Ureter (tissue), 1 donor: ENCODE measurements around the gene NFATC3. TPM values are rescaled to one million over a fixed set of nuclear protein-coding genes. Genes with fewer than 3 reads are reported as not detected.

Source experiments
- DNase-seq: peaks from one replicate; pipeline ENCODE4 v3.0.0-alpha.2; 2020; ENCODE audit warnings: low spot score
- total RNA-seq: library from RNA; stranded (reverse); gene quantifications from one replicate; pipeline ENCODE4 v1.2.4, GENCODE V29; 2023
- donor health status: DM: yes; HTN: yes; CAD: no.

NFATC3 gene
- total RNA-seq: 44.0 TPM

DNA sequence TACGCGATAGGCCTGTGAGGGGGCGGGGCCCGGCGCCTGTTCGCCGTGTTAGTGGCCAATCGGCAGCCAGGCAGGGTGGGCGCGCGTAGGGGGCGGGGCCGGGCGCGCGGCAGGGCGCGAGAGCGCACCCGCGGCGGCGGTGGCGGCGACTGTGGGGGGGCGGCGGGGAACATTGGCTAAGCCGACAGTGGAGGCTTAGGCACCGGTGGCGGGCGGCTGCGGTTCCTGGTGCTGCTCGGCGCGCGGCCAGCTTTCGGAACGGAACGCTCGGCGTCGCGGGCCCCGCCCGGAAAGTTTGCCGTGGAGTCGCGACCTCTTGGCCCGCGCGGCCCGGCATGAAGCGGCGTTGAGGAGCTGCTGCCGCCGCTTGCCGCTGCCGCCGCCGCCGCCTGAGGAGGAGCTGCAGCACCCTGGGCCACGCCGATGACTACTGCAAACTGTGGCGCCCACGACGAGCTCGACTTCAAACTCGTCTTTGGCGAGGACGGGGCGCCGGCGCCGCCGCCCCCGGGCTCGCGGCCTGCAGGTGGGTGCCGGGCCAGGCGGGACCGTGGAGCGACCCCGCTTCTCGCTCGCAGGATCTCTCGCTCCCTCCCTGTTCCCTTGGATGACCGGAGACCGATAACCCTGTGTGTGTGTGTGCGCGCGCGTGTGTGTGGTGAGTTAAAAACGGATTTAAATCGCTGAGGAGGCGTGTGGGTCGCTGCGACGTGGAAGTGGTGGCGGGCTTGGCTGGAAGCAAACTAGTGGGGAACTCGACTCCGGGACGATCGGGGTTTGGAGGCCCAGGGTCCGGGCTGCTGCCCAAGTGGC, at the start of gene NFATC3:
TSS of gene NFATC3 (plus strand) at position 112 of the 813 bp plus-strand sequence. CDS start at position 424, 312 bp downstream.
- peak; percentile 99 for DNase-seq

DNA sequence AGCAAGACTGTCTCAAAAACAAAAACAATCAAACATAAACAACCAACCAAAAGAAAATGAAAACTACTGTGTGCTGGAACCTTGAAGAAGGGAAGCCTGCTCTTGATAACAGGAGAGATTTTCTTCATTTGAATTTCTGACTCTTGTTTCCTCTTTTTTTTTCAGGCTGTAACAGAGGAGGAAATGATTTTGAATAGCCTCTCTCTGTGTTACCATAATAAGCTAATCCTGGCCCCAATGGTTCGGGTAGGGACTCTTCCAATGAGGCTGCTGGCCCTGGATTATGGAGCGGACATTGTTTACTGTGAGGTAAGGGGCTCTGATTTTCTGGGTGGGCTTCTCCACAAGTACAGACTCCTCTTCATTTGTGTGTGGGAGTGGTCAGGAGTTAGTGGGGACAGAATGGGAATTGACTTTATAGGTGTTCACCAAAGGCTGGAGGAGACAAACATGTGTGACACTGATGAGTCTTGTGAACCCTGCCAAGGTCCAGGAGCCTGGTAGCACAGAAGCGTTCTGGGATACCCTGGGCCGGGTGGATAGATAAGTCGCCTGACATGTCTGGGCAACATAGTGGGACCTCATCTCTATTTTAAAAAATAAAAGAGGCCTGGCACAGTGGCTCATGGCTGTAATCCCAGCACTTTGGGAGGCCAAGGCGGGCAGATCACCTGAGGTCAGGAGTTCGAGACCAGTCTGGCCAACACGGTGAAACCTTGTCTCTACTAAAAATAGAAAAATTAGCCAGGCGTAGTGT, 47.2 kb upstream of the NFATC3 start:
- no peak for DNase-seq

DNA sequence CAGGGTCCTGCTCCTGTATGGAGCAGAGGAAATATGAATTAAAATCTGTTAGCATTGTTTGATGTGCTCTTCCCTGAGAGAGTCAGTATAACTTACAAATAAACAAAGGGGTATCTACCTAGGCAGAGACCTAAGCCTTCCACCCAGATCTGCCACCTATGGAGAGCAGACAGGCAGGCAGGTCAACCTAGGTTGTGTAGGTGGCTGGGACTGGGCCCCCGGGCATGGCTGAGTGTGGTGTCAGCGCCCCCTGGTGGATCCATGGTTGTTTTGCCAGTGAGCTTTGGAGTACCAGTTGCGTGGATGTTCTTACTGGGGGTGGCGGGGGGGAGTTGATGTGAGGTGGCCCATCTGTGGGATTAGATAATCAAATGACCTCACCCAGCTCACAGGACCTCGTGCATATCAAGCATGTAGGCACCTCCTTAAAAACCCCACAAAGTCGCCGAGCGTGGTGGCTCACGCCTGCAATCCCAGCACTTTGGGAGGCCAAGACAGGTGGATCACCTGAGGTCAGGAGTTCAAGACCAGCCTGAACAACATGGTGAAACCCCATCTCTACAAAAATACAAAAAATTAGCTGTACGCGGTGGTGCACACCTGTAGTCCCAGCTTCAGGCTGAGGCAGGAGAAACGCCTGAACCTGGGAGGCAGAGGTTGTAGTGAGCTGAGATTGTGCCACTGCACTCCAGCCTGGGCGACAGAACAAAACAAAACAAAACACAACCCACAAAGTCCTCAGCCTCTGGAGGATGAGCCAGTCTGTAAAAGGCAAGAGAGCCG, 44.5 kb upstream of the NFATC3 start:
- DNase-seq: peak; percentile 87

DNA sequence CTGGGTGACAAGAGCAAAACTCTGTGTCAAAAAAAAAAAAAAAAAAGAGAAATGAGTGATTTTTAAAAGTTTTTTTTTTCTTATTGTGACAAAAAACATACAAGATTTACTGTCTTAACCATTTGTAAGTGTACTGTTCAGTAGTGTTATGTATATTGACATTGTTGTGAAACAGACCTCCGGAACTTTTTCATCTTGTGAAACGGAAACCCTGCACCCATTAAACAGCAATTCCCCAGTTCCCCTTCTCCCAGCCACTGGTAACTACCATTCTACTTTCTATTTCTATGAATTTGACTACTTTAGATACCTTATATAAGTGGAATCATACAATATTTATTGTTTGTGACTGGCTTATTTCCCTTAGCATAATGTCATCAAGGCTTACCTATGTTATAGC, 43.4 kb upstream of the NFATC3 start:
- DNase-seq: no peak

DNA sequence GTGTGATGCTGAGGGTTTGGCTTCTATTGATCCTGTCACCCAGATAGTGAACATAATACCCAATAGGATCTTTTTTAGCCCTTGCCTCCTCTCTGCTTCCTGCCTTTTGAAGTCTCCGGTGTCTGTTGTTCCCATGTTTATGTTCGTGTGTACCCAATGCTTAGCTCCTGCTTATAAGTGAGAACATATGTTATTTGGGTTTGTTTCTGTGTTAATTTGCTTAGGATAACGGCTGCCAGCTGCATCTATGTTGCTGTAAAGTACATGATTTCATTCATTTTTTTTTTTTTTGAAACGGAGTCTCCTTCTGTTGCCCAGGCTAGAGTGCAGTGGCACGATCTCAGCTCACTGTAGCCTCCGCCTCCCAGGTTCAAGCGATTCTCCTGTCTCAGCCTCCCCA, 39.1 kb upstream of the NFATC3 start:
- no peak for DNase-seq

DNA sequence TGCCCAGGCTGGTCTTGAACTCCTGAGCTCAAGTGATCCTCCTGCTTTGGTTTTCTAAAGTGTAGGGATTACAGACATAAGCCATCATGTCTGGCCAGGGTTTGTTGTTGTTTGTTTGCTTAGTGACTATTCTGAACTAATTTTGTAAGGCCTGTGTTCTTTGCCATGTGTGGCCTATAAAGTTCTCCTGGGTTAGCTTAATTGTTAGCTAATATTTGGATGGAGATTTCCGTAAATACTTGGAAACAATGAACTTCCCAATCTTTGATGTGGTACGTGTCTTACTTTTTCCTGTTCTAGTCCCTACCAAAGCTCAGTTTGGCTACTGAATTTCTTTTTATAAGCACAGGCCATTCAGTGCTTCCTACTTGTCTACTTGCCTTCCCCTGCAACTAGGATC, 37.2 kb upstream of the NFATC3 start:
- DNase-seq: no peak

DNA sequence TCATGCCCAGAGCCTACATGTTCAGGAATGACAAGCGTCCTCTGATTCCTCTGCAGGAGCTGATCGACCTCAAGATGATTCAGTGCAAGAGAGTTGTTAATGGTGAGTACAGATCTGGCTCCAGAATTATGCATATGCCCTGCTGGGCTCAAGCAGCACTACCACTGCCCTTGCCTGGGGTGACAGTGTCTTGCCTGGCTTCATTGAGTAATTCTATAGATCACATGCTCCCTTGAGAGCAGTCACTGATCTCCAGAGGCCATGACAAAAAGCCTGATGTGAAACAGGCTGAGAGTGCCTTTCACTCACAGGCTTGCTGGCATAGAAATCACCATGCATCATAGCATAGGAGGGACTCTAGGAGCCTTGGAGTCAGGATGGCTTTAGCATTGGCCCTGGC, 35.7 kb upstream of the NFATC3 start:
- DNase-seq: no peak

DNA sequence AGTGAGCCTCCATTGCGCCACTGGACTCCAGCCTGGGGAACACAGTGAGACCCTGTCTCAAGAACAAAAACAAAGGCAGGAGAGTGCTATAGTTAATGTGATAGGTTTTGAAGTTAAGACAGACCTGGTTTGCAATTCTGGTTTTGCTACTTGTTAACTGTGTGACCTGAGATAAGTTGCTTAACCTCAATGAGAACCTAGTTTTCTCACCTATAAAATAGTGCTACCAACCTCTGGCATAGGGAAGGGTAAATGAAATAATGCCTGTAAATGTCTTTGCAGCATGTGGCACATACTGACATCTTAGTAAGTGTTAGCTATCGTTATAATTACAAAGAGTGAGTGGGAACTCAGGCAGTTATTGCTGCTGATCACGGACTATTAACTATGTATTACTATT, 29.8 kb upstream of the NFATC3 start:
- DNase-seq: no peak

DNA sequence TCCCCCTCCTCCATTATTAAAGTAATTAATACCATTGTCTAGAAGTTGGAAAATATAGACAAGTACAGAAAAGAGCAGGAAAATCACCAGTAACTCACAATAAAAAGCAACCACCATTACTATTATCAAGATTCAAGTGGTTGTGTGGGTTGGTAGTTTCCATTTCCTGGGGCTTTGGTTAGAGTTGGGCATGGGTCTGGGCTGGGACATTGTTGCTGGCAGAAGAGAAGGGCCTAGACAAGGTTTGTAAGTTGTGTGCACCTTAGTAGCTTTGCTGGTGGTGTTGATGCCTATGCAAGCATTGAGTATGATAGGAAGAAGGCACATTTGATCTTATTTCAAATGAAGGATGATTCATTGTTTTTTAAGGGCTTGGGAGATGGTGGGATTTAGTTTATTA, 25.4 kb upstream of the NFATC3 start:
- DNase-seq: no peak

DNA sequence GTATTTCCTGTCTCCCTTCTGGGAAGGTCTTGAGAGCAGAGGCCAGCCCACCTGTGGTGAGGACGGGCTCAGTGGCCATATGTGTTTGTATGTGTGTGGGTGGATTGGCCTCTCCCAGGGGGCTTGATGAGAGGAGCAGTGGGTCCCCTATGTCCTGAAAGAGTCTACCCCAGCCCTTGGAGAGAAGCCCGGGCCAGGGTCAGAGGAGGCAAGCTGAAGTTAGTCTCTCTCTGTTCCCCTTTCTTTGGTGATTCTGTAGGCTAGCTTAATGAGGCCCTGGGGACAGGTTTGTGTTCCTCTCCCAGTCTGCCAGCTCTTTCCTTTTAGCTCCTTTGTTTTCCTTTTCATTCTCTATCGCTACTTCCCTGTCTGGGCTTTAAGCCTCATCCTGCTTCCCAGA, 23.8 kb upstream of the NFATC3 start:
- no peak for DNase-seq

DNA sequence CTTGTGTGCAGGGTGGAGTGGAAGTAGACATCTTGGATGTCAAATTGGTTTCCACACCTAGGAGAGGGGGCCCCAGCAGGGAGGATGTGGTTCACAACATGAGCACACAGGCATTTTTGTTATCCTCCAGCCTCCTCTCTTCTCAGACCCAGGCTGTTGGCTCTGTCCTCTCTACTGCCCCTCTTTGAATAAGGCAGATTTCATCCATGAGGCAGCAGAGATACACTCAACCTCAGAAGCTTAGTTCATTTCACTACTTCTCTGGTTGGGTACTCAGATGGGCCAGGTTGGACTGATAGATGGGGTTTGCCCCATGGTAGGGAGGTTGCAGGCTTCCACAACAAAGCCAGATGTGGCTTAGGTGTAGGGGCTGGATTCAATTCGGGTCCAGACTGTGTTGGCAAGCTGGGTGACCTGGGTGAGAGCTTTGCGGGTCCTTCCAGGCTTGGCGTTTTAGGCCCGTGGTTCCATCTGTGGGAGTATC, 22.2 kb upstream of the NFATC3 start:
- no peak for DNase-seq

DNA sequence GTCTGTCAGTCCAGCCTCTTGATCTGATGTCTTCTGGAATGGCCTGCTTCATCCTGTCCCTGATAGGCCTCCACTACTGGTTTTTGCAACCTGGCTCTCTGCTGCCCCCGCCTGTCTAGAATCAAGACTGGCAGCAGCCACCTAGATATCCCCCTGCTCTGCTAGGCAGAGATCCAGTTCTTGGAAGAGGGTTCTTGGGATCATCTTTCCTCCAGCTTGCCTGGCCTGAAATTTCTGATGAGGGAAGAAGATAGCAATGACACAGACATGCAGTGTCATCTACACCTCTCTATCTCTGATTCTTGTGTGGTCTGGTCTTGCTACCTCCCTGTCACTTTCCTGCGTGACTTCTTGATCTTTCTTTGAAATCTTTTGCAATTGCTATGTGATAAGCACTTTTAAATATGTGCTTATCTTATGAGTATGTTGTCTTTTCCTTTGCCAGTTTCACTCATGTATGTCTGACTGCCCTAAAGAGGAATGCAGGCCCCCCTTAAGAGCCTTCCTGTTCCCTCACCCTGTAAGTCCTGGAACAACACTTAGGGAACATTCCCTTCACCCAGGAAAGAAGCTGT, 20.3 kb upstream of the NFATC3 start:
- DNase-seq: peak; percentile 82

DNA sequence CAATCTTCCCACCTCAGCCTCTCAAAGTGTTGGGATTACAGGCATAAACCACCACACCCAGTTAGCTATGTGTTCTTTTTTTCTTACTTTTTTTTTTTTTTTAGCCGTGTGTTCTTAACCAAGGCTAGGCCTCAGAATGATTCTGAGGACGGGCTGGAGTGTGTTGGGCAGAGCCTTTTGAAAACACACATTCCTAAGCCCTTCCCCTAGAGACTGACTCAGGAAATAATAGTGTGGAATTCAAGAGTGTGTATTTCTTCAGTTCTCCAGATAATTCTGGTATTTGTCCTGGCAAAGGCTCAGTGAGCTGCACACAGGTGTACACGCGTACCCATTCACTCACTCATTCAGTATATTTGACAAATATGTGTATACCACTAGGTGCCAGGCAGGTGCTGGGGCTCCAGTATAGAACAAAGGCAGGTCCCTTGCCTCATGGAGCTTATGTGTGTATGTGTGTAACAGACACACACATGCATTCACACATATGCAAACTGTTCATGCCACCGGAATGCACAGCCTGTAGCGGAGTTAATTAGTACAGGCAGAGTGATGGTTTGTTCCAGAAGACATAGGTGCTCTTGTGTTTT, 19.4 kb upstream of the NFATC3 start:
- no peak for DNase-seq

DNA sequence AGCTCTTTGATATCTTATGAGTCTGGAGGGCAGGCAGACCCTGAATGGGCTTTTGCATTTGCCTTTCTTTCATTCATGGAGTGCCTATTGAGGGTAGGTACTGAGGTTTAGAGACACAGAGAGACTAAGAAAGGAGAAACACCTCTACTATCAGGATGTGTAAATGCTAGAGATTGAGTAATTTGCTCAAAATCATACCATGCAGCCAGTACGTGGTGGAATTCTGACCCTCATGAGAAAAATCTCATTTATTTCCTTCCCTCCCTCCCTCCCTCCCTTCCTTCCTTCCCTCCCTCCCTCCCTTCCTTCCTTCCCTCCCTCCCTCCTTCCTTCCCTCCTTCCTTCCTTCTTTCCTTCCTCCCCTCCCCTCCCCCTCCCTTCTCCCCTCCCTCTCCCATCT, 18.4 kb upstream of the NFATC3 start:
- no peak for DNase-seq

DNA sequence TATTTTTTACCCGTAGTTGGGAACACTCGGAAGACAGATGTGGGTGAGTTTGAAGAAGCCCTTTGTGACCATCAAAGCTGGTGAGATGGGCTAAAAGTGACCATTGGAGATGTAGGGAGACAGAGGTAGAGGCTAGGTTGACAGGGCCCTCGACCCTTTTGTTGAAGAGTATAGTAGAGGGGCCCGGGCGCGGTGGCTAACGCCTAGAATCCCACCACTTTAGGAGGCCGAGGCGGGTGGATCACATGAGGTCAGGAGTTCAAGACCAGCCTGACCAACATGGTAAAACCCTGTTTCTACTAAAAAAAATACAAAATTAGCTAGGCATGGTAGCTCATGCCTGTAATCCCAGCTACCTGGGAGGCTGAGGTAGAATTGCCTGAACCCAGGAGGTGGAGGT, 16.2 kb upstream of the NFATC3 start:
- no peak for DNase-seq

DNA sequence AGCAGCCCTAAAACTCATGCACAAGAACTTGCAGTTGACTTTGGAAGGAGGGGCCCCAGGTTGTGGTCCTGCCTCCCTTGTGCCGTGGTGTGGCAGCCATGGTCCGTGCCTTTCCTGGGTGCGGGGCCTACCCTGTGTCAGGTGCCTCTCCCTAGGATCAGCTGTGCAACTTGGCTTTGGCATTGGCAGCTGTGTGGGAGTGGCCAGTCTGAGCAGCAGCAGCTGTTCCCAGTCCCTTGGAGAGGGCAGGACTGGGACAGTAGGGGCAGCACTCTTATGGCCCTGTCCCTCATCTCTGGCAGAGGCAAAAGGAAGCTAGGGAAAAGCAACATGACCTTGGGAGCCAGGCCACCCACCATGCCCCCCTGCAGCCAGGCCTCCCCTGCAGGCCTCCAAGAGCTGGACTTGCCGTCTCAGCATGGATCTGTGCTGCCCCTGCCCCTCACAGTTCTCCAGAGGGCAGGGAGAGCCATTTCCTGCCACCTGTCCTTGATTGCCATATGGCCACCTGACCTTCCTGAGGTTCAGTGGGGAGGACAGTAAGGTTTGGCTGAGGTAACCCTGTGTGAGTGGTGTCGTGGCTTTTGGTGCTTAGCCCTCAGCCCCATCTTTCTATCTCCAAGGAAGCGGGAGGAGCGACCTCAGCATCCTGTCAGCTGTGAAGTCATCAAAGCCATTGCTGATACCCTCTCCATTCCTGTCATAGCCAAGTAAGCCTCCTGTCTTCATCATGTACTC, 15.5 kb upstream of the NFATC3 start:
- no peak for DNase-seq

DNA sequence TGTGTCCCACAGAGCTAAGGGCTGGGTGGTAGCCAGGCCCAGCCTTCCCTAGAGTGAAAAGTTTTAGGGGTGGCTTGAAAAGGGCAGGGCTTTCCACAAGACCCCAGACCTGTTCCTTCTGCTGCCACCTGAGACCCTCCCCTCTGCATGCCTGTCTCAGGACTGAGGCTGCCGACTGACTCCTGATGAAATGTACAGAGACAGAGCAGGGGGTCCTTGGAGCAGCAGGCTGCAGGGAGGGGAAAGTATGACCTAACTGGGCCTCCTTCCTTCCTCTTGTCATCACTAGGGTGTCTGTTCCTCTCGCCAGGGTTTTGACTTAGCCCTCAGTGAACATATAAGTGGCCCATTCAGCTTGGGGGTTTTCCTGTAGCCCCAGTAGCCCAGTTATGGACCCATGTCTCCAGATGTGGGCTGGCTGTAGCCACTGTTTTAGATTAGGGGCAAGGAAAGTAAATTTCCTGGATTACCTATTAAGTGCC, 14.9 kb upstream of the NFATC3 start:
- DNase-seq: no peak

DNA sequence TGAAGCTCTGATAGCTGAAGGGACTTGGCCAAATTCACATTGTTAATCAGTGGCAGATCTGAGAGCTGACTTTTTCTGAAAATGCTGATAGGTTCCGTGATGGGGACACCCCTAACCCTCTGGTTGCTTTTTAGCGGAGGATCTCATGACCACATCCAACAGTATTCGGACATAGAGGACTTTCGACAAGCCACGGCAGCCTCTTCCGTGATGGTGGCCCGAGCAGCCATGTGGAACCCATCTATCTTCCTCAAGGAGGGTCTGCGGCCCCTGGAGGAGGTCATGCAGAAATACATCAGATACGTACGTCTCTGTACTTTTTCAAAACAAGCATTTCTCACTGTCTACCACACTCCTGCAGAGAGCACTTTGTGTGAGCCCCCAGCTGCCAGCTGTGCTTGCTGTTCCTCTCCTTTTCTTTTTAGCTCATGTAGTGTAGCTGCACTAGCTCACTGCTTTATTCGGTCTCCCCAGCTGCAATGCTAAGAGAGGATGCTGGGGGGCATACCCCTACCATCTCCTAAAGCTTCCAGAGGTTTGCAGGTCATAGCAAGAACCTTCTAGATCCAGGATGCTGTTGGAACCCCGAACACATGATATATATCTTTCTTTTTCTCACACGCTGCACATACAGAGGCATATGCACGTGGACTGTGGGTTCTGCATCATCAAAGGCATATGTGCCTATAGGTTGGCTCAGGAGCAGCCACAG, 14.2 kb upstream of the NFATC3 start:
- DNase-seq: no peak

DNA sequence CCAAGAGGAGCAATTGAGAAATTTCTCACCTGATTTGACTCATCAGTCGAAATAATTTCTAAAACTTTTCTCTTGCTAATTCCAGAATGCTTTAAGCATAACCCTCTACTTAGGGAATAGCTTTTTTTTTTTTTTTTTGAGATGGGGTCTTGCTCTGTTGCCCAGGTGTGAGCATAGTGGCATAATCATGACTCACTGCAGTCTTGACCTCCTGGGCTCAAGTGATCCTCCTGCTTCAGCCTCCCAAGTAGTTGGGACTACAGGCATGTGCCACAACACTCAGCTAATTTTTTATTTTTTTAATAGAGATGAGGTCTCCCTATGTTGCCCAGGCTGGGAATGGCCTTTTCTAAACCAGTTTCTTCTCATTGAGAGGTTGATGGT, 13.7 kb upstream of the NFATC3 start:
- DNase-seq: no peak
